ENCODE measurements around the gene GPR61. TPM values are rescaled to one million over a fixed set of nuclear protein-coding genes. Genes with fewer than 3 reads are reported as not detected.

GPR61 gene
- total and polyA plus RNA-seq, 9 of the 15 experiments (the other 6 are each of a cell fraction or from before 2014, with no cell fraction given), result 0.04 to 1.1 (median 0.25) TPM; not detected in 4

DNA sequence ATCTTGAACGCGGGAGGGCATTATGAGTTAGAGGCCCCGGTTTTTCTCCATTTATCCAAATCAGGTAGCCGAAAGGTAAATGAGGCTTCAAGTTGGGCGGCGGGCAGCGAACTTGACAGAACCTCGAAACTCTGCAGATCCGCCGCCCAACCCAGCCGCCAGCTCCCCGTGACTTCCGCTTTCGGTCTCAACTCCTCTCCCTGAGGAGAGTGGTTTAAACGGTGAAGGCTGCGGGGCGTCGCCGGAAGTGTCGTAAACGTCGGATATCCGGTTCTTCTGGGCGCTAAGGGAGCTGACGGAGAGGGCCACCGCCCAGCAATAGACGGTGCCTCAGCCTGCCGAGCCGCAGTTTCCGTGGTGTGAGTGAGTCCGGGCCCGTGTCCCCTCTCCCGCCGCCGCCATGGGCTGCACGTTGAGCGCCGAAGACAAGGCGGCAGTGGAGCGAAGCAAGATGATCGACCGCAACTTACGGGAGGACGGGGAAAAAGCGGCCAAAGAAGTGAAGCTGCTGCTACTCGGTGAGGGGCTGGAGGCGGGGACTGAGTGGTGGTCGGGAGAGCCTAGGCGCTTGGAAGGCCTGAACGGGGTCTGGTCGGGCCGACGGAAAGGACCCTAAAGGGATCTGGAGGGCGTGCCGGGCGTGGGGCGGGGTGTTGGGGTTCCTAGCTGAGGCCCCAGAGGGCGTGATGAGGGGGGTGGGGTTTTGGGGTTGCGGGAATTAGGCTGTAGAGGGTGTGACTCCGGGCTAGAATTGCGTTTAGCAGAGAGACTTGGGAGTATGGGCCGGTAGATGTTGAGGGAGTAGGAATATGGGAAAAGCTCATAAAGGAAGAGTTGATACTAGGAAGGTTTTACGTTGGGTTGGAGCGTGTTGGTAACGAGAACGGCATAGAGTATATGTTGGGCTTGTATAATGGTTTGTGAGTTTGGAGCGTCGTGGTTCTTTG, 8.9 kb downstream of the GPR61 start, which contains the start of gene GNAI3 (continued):
- TF ChIP-seq ZNF830 (CRISPR knock-in tag; IDR thresholded peaks at IDR 0.05) (no peak), FUS (optimal IDR thresholded peaks at IDR 0.05; ENCODE audit: low read depth, low read length) (no peak), CTCF (IDR thresholded peaks at IDR 0.05 in 2 of 3, conservative IDR thresholded peaks at IDR 0.05 in 1 of 3; ENCODE audit: insufficient read depth in 2 of 3, low read depth in 1 of 3, low read length in 3 of 3) (no peak; a peak in 1 of 6 replicates), MTF1 (CRISPR knock-in tag; IDR thresholded peaks at IDR 0.05; ENCODE audit: borderline replicate concordance) (no peak), ZNF384 (IDR thresholded peaks at IDR 0.05; ENCODE audit: low read depth, low read length) (no peak; the same call in 1 of the 2 replicates), SMARCE1 (IDR thresholded peaks at IDR 0.05) (peak; percentile 43; the same call in 1 of the 2 replicates), ATF6 (CRISPR knock-in tag; IDR thresholded peaks at IDR 0.05) (no peak), ZNF589 (CRISPR knock-in tag; IDR thresholded peaks at IDR 0.05; ENCODE audit: low read depth) (peak; percentile 46; the same call in 1 of the 2 replicates), CBX1 (IDR thresholded peaks at IDR 0.05; ENCODE audit: low read depth) (peak; percentile 85), HMG20A (CRISPR knock-in tag; conservative IDR thresholded peaks at IDR 0.05) (no peak), PTTG1 (tag; IDR thresholded peaks at IDR 0.05; ENCODE audit: low read depth) (no peak), MNT (conservative IDR thresholded peaks at IDR 0.05) (peak; percentile 87 to 92), ZNF311 (CRISPR knock-in tag; IDR thresholded peaks at IDR 0.05) (no peak), STAT5B (CRISPR knock-in tag; IDR thresholded peaks at IDR 0.05) (no peak), CBX3 (IDR thresholded peaks at IDR 0.05; ENCODE audit: borderline replicate concordance in 1 of 2, low read length in 2 of 2) (peak in 1 of 2 experiments; percentile 65; a peak in 1 of 3 replicates), DDX20 (tag; IDR thresholded peaks at IDR 0.05; ENCODE audit: low read depth) (no peak), TSC22D4 (tag; IDR thresholded peaks at IDR 0.05) (no peak), SMARCC2 (IDR thresholded peaks at IDR 0.05; ENCODE audit: low read depth) (no peak), NR2C1 (IDR thresholded peaks at IDR 0.05) (no peak), NR2C1 (tag; IDR thresholded peaks at IDR 0.05) (no peak), FOXK1 (CRISPR knock-in tag; IDR thresholded peaks at IDR 0.05; ENCODE audit: borderline replicate concordance) (peak; percentile 85; the same call in 1 of the 2 replicates), MAFF (IDR thresholded peaks at IDR 0.05; ENCODE audit: low read length) (no peak), TGIF2 (CRISPR knock-in tag; IDR thresholded peaks at IDR 0.05) (no peak; the same call in 1 of the 2 replicates)

Measured in K562 (cell line).